Activated effector memory CD4-positive, alpha-beta T cell treated with anti-CD3 and anti-CD28 coated beads, Interleukin-2, amount 50 U/mL, for 16 hours (primary cell): ENCODE measurements around the gene PDE4D.

Experiments
- DNase-seq: peaks from one replicate; pipeline ENCODE4 v3.0.0-alpha.2; 2020

PDE4D gene

DNA sequence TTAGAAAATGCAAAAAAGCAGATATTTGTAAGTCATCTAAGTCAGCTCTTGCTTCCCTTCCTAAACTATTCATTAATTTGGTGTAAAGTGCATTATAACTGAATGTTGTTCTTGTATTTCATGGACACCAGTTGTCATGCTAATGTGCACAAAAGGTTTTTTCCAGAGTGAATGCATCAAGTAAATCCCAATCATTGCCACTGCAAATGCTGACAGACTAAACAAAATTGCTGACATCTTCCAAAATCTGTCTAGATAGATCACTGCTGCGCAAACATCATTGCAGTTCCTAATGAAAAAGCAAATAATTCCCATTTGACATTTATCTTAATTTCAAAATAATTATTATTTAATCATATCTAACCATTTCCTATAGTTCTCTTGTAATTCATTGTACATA, 161.7 kb downstream of the PDE4D start:
- DNase-seq, result no peak

DNA sequence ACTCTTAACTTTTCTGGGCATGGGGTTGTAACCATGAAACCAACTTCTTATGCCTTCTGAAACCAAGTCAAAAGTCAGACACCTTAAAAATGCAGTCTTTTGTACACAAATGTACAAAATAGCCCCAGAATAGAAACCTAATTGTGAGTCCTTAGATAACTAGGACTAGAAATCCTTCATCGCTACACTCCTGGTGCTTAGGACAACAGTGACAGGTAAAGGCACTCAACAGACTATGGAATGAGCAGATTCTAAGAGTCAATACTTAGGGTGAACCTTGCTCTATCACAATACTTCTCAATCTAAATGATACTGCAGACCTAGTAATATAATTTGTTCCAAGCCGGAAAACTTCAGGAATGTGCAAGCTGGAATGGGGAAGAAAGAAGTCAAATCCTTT, 163.7 kb downstream of the PDE4D start:
- DNase-seq, result no peak

GRCh38 chr5:59729357-59729756, 164.2 kb downstream of the PDE4D start:
- no peak for DNase-seq

- no peak for DNase-seq
Observed at GRCh38 chr5:59728356-59728755, 165.2 kb downstream of the PDE4D start.

GRCh38 chr5:59727186-59727585, 166.3 kb downstream of the PDE4D start:
- DNase-seq, result no peak

DNA sequence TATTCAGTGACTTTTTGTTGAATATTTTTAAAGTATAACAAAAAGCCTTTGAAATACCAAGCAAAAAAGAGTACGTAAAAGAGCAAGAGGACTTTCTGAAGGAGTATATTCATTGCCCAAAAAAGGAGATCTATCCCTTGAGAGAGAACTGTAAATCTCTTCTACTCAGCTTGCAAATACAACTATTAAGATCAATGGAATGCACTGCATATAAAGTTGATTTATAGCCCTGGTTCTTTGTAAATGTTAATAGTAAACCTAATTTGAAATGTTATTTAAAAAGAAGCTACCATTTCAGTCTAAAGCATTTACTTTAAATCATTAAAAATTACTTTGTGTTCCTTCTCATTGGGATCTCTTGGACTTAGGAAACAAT, 168.1 kb downstream of the PDE4D start:
- no peak for DNase-seq

DNA sequence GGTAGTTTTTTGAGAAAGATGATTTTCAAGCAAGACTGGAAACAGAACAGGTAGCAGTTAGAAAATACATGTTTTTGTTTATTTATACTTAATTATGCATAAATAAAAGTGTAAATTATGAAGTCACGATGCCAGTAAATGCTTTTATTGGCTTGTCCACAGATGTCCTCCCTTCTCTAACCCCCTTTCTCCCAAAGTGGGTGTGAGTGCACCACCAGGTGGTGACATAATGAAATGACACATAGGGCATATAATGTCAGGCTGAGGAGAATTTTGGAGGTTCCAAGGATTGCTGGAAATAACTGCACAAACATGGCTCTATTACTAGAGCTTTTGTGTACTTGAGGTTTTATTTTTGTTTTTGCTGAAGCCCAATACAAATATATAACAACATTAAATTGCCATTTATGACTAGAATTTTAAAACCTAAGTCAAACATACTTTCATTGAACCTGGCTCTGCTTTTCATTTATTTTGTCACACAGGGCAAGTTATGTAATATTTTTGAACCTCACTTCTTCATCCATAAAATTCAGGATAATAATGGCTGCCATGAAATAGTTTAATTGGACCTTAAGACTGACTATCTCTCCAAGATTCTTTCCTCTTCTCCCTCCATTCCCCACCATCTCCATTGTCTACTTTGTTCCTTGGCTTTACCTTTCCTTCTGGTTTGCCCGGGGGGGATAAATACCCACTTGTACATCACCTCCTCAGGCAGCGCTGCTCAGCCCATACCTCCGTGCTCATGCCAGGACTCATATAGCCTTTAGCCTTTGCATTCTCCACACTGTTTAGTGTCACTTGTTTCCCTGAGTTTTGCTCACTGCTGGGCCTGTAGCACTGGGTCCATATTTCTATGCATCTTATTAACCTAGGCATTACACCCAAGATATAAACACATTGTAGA, 168.8 kb downstream of the PDE4D start:
- DNase-seq, result no peak

- DNase-seq, result no peak
Observed at GRCh38 chr5:59722874-59723273, 170.7 kb downstream of the PDE4D start.

- DNase-seq, result no peak
Observed at GRCh38 chr5:59721741-59722140, 171.8 kb downstream of the PDE4D start.

DNA sequence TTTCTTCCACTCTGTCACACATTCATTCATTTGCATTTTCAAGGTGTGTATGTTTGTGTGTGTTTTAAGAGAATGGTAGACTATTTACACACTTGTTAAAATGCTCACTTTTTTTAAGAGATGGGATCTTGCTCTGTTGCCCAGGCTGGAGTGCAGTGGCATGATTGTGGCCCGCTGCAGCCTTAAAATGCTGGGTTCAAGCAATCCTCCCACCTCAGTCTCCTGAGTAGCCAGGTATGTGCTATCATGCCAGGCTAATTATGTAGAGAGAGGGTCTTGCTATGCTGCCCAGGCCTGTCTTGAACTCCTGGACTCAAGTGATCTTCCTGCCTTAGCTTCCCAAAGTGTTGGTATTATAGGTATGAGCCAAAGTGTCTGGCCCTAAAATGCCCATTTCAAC, 173.5 kb downstream of the PDE4D start:
- DNase-seq, result no peak

DNA sequence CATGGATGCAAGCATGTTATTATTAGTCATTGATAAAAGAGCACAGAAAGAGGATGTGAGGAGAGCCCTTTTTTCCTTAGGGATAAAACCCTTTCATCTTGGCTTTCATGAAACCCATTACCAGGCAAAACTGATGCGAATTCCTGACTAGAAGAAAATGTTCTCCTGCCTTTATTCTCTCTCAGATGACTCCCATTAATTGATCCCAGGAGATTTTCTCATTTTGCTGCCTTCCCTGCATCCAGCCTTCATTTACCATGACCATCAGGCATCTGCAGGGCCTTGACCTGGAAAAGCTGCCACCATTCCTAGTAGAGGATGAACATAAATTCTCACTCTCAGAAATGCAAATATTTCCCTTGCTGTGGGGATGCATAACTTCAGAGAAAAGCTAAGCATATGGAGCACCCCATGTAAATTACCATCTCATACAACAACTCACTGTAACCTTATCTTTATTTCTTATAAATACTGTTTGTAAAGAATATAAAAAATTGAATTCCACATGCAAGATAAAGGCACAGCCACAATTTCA, 176.5 kb downstream of the PDE4D start:
- DNase-seq, result no peak

GRCh38 chr5:59716029-59716428, 177.5 kb downstream of the PDE4D start:
- DNase-seq, result no peak

DNA sequence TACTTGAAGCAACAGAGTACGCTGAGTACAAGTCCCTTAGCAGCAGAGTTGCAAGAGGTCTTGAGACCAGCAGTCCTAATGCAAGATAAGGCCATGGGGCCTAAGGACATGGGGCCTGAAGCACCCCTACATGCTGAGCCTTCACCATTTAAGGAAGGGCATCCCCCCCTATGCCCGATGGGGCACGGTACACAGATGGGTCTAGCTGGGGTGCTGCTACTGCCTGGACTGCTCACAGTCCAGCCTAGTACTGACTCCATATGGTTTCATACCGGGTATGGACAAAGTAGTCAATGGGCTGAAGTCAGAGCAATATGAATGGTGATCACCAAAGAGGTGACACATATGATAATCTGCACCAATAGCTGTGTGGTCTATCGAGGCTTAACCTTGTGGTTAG, 178.3 kb downstream of the PDE4D start:
- no peak for DNase-seq

- DNase-seq, result no peak
Observed at GRCh38 chr5:59713498-59713844, 180.1 kb downstream of the PDE4D start.

- DNase-seq, result no peak
Observed at GRCh38 chr5:59712836-59713497, 180.6 kb downstream of the PDE4D start.

DNA sequence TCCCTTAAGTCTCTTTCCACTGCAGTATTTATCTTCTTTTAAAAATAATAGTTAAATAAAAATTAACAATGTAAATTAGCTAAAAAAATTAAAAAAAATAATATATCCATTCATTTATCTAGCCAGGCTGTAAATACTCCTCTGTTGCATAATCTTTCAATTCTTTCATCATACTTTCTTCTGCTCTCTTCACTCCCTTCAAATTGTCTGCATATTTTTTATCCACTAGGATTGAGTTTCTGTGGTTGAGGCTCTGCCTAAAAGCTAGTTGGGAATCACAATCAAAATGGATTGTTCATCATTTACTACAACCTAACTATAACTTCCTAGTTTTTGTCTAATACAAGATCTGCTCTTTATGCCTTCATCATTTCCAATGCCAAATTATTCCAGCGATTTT, 182.2 kb downstream of the PDE4D start:
- DNase-seq, result no peak

DNA sequence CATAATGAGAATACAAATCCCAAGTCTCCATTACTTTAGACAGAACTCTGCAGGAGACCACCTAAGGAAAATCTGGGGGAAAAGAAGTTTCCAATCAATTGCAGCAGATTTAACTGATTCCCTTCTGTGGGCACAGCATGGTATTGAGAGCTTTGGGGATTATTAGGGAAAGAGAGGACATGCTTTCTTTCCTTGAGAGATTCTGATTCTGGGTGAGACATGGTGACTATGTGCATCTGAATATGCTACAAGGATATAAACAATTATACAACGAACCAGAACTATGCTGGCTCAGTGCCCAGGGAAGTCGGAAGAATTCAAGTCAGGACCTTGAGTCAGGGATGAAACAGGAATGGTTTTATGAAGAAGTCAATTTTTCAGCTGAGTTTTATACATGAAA, 183.7 kb downstream of the PDE4D start:
- no peak for DNase-seq

GRCh38 chr5:59709346-59709821, 184.1 kb downstream of the PDE4D start:
- DNase-seq, result no peak

- DNase-seq, result no peak
Observed at GRCh38 chr5:59704936-59705335, 188.6 kb downstream of the PDE4D start.

DNA sequence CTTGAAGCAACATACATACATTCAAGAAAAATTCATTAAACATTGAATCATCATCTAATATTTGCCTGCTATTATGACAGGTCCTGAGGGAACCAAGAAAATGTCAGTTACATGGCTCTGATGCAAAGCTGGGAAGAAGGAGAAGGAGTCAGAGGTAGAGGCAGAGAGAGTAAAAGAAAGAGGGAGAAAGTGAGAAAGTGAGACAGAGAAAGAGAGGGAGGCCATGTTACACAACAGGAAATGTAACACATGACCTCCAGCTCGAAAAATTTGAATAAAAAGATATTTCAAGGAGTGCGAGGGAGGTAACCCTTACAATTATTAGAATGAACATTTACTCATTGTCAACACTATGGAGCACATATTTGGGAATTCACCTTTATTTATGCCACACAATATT, 189.7 kb downstream of the PDE4D start:
- DNase-seq, result no peak

DNA sequence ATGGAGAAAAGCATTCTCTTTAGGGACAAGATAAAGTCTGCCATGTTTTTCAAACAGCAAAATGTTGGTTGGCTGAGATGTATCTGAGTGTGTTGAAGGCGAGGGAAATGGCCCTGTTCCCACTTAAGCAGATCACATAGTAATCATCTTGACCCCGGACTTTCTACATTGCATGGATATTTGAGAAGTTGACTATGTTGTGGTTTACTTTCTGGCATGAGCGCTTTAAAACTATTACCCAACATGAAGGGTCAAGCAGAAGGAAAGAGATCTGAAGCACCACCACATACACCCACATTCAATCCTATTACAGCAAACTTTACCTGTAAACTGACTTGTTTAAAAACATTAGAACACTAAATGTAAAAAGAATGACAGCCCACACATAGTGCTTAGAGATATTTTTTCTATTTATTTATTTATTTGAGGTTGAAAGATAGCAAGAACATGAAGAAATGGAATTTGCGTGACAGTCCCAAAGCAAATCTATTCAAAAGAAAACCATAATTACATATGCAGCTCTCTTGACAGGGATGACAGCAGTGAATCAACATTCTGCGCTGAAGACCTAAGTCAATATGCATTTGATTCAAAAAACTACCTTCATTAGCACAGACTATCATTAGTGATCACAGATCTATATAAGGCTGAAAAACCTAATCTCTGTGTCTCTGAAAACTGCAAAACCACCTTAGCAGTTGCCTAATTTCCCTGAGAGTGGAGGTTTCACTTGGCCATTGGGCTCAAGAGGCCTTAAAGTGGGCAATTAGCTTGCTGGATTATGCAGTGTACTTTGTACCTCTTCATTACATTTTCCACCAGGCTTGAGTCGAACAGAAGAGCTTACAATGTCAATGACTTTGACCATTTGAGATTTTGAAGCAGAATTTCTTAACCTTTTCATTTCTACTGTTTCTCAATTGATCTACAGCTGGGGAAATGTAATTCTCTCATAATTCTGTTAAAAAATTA, 195.0 kb downstream of the PDE4D start:
- no peak for DNase-seq

GRCh38 chr5:59694411-59694810, 199.1 kb downstream of the PDE4D start:
- no peak for DNase-seq
